Type B pancreatic cell (in vitro differentiated cells): ENCODE measurements around the gene ENAM. TPM values are rescaled to one million over a fixed set of nuclear protein-coding genes. Genes with fewer than 3 reads are reported as not detected.

Experiments
- DNase-seq: peaks from one replicate; pipeline ENCODE4 v3.0.0; 2021; ENCODE audit warnings: mixed read lengths; ENCODE audit not compliant: unreplicated experiment; ENCODE audit errors: extremely low spot score
- H3K27ac Mint-ChIP-seq: 2 replicates; pipeline ENCODE4 v1.8.0; 2021; ENCODE audit warnings: mild to moderate bottlenecking, mixed read lengths
- H3K27me3 Mint-ChIP-seq: 2 replicates; pipeline ENCODE4 v1.8.0; 2021; ENCODE audit warnings: mixed read lengths
- H3K36me3 Mint-ChIP-seq: 2 replicates; pipeline ENCODE4 v1.8.0; 2021; ENCODE audit warnings: mixed read lengths
- H3K4me1 Mint-ChIP-seq: one replicate; pipeline ENCODE4 v1.8.0; 2021; ENCODE audit warnings: mixed read lengths; ENCODE audit not compliant: unreplicated experiment
- H3K4me3 Mint-ChIP-seq: 2 replicates; pipeline ENCODE4 v1.8.0; 2021; ENCODE audit warnings: mild to moderate bottlenecking, mixed read lengths
- H3K9me3 Mint-ChIP-seq: 2 replicates; pipeline ENCODE4 v1.8.0; 2021; ENCODE audit warnings: mixed read lengths
- CTCF ChIP-seq: fragments of 200-600 bp; sonication (generic); conservative IDR thresholded peaks from 2 replicates; pipeline ENCODE4 v1.5.0; 2021; ENCODE audit warnings: antibody characterized with exemption, mild to moderate bottlenecking
- total RNA-seq: library from RNA; stranded (reverse); gene quantifications from 2 replicates; pipeline ENCODE4 v1.2.1, GENCODE V29; 2021; ENCODE audit warnings: low replicate concordance

Gene ENAM
- total RNA-seq, 1 donor from 2014 or later: 0.41 TPM

DNA sequence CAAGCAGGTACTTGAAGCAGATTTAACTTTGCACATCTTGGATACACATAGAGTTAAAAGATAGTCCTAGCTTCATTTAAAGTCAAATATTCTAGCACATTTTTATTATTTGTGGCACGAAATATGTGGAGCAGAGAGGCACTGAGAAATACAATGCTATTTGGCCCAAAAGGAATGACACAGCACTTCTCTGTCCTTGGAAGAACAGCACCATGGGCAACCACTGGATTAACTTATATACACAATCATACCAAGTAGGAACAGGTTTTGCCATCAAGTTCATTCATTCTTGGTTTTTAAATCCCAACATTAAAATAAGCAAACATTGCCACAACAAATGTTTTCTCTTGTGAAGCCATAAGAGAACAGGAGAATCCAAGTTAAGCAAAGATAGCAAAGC is 924 bp upstream of the ENAM start:
- Mint-ChIP-seq H3K27me3 (no peaks in the 10 kb centered on the region), H3K9me3 (no peaks in the 10 kb centered on the region), H3K4me1 (peaks cover 4% of the 10 kb centered on the region), H3K27ac (no peak overlapping the region), H3K36me3 (no peaks in the 10 kb centered on the region), H3K4me3 (no peak overlapping the region)
- no peak for DNase-seq
- no peak for TF ChIP-seq CTCF

- no peak overlapping the region for H3K4me3 Mint-ChIP-seq
- no peak for DNase-seq
- peaks cover 4% of the 10 kb centered on the region for H3K4me1 Mint-ChIP-seq
- H3K36me3 Mint-ChIP-seq: no peaks in the 10 kb centered on the region
- H3K27me3 Mint-ChIP-seq: no peaks in the 10 kb centered on the region
- no peak overlapping the region for H3K27ac Mint-ChIP-seq
- no peaks in the 10 kb centered on the region for H3K9me3 Mint-ChIP-seq
- no peak for TF ChIP-seq CTCF
Observed at GRCh38 chr4:70629469-70630090, 1.0 kb downstream of the ENAM start.

- Mint-ChIP-seq H3K9me3 (no peaks in the 10 kb centered on the region), H3K27ac (no peak overlapping the region), H3K4me1 (peaks cover 4% of the 10 kb centered on the region), H3K4me3 (no peak overlapping the region), H3K27me3 (no peaks in the 10 kb centered on the region), H3K36me3 (no peaks in the 10 kb centered on the region)
- no peak for DNase-seq
- TF ChIP-seq CTCF: no peak
Observed at GRCh38 chr4:70630162-70630561, 1.6 kb downstream of the ENAM start.

- no peaks in the 10 kb centered on the region for H3K36me3 Mint-ChIP-seq
- no peak for DNase-seq
- TF ChIP-seq CTCF: no peak
- no peaks in the 10 kb centered on the region for H3K9me3 Mint-ChIP-seq
- no peak overlapping the region for H3K4me3 Mint-ChIP-seq
- no peaks in the 10 kb centered on the region for H3K27me3 Mint-ChIP-seq
- no peak overlapping the region for H3K27ac Mint-ChIP-seq
- H3K4me1 Mint-ChIP-seq: peaks cover 4% of the 10 kb centered on the region
Observed at GRCh38 chr4:70632028-70632427, 3.5 kb downstream of the ENAM start.

DNA sequence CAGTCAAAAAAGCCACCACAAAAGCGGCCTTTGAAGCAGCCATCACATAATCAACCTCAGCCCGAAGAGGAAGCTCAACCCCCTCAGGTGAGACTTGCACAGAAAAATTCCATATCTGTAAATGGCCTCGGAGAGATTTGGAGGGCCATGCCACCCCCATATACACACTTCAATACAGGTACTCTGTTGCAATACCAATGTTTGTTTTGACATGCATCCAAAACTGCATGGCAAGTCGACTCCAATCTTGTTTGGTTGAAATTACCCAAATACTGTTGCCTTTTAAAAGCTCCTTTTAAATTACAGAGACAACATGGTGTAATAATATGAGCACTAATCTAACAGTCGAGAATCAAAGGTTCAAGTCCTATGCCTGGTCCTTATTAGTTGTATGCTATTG is 5.9 kb downstream of the ENAM start:
- Mint-ChIP-seq H3K4me3 (no peak overlapping the region), H3K27me3 (no peaks in the 10 kb centered on the region), H3K36me3 (no peaks in the 10 kb centered on the region), H3K9me3 (no peaks in the 10 kb centered on the region), H3K4me1 (peaks cover 8% of the 10 kb centered on the region), H3K27ac (no peak overlapping the region)
- no peak for TF ChIP-seq CTCF
- no peak for DNase-seq
